Stimulated activated CD4-positive, alpha-beta T cell treated with anti-CD3 and anti-CD28 coated beads, TNF-alpha, amount 100 ng/mL, for 24 hours (primary cell): ENCODE results near the gene SLC39A11.
"Not testable (repeated sequence)": the region's sequence is repeated elsewhere in the genome, so short reads cannot be mapped to it uniquely, and the experiment has no call there.

Source experiments
- DNase-seq, 3 experiments: peaks; one replicate each; pipeline ENCODE4 v3.0.0-alpha.2; 2020; ENCODE audit warnings: low read depth in 3 of 3

Gene SLC39A11

DNA sequence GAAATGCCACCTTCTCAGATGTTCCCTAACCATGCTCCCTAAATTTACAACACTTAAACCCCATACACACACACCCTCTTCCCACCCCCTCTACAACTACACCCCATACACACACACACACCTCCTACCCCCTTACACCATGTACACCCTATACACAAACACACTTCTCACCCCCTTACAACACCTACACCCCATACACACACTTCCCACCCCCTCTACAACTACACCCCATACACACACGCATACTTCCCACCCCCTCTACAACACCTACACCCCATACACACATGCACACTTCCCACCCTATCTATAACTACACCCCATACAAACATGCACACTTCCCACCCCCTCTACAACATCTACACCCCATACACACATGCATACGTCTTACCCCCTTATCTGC, 172.0 kb downstream of the SLC39A11 start:
- no peak for DNase-seq

DNA sequence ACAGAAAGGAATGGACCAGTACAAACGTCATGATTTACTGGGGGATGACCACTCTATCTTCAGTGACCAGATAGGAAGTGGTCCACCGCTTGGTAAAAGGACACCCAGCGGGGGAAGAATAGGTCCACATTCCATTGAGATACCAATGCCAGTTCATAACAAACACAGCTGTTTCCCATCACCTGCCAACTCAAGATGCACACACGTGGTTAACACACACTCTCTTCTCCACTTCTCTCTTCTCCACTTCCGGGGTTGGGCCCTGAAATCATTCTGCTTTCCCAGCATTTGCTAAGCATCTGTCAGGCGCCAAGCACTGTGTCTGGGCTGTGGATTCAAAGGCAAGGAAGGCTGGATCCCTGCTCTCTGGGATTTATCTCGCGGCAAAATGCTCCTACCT, 175.5 kb downstream of the SLC39A11 start:
- no peak for DNase-seq

DNA sequence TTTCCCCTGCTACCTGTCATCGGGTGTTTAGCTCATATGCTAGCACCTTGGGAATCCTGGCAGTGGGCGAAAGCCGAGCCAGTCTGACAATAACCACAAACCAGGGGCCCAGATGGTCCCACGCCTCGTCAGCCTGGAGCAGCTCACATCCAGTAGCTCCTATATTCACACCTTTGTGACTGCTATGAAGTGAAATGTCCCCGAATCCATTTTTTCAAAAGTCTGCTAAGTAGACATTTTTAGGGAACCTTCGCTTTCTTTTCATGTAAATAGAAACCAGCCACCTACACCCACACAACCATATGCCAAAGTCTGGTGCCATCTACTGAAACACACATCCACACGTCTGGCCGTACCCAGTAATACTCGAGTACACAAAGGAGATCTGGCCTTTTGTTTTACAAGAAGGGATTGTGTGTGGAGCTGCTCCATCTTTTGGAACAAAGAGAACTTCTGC, 176.8 kb downstream of the SLC39A11 start:
- no peak for DNase-seq

DNA sequence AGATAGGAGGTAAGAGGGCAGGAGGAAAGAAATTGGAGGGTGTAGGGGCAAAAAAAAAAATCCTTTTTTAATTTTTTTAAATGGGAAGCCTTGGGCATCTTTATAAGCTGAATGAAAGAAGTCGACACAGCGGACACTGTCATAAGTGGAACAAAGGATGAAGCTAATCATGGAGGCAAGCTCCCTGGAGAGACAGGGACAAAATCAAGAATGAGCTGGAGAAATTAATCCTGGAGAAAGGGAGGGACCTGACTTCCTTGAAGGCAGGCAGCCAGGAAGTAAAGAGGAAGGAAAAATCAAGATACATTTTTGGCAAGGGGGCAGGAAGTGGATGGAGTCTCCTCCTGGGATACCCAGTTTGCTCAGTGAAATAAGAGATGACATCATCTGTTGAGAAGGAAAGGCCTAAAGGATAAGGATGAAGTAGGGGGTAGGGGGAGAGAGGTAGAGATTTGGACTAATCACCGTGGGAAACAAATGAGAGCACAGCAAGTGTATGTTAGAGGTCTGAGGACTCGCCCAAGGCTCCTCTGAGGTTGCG, 179.3 kb downstream of the SLC39A11 start:
- DNase-seq, result no peak

DNA sequence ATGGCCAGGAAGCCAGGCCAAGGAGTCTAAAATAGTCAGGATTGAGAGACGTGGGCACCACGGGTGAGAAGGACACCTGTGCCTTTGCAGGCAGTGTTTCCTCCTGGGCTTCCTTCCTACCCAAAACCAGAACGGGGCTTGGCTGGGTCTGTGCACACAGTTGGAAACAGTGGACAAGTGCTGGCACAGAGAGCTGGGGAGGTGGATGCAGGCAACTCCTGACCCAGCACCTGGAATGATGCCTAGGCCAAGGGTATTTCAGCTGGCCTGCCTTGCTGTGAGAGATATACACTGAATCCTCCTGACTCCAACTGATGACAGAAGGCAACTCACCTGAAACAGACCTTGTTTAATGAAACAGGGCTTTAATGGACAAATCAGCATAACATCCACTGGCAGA, 186.2 kb downstream of the SLC39A11 start:
- no peak for DNase-seq

DNA sequence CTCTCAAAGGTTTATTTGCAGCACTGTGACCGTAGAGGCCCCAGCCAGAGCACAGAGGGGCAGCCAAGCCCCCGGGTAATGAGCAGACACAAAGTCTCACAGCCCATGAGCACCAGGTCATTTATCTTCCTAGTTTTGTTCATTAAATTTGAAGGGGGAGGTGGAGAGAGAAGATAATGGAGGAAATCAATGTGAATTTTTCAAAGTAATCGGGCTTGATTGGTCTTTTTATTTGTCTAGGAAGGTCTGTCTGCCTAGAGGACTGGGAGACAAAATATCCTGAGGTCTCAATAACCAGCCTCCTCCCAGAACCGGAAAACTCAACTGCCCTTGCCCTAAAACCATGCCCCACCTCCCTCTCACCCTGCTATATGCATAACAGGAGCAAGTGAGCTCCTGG, 189.0 kb downstream of the SLC39A11 start:
- DNase-seq, result no peak

DNA sequence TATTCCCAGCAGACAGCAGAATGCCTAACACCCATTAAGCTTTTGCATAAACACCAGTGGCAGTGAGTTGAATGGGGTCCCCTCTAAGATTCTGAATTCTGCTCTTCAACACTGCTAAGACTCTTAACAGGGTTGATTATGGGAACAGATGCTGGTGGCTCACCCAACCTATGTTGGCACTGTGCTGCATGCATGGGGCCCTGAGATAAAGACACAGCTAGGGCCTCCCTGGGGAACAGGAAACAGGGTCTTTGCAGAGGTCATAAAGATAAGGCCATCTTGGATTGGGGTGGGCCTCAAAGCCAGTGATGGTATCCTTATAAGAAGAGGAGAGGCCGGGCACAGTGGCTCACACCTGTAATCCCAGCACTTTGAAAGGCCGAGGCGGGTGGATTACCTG, 190.8 kb downstream of the SLC39A11 start:
- no peak for DNase-seq

DNA sequence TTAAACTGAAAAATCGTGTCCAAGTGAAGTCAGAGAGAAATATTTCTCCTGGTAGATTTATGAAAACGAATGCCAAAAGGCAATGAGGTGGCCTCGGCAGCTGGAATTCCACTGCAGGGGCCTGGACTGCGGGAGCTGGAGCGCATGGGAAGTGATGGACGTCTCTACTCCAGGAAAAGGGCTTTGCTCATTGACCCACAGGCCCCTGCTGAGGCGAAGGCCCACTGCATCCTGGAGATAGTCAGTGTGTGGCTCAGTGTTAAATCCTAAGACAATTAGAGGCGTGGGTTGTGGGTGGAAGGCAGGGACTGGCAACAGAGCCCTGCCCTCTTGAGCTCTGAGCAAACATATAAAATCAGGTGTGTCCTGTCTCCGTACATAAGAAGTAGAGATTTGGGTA, 191.4 kb downstream of the SLC39A11 start:
- no peak for DNase-seq

DNA sequence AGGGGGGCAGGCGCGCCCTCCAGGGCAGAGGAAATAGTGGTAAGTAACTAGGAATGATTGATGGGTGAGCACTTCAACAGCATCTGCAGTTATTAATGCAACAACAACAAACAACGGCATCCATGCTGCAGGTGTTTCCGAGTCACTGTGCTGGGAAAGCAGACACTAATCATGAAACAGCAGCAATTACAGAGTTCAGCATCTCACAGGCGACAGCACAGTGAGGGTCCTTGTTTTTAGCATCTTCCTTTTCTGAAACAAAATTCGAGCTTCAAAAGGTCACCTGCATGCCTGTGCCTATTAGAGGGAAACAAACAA, 191.9 kb downstream of the SLC39A11 start:
- DNase-seq, result no peak

DNA sequence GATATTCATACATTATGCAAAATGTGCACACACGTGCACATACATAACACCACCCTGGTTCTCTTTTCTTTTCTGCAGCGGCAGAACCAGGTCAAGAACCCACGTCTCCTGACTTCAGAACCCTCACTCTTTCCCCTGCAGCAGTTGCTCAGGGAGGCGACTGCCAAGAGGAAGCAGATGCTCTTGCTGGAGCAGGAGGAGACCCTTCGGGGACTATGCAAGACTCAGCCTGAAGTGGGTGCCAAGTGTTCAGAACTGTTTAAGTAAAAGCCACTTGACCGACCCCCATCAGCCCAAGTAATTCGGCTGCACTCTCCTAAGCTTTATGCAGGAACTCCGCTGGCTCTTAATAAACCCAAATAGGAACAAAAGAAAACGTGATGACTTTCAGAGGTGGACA, 193.8 kb downstream of the SLC39A11 start:
- no peak for DNase-seq

DNA sequence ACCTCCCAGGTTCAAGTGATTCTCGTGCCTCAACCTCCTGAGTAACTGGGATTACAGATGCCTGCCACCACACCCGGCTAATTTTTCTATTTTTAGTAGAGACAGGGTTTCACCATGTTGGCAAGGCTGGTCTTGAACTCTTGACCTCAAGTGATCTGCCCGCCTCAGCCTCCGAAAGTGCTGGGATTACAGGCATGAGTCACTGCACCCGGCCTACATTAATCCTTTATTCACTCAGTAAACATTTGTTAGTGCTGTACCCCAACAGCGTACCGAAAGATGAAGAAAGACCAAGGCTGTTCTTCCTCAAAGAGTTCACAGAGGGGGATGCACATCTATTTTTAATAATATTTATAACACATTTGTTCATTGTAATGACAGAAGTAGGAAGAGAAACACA, 196.2 kb downstream of the SLC39A11 start:
- DNase-seq, result not testable (repeated sequence)

DNA sequence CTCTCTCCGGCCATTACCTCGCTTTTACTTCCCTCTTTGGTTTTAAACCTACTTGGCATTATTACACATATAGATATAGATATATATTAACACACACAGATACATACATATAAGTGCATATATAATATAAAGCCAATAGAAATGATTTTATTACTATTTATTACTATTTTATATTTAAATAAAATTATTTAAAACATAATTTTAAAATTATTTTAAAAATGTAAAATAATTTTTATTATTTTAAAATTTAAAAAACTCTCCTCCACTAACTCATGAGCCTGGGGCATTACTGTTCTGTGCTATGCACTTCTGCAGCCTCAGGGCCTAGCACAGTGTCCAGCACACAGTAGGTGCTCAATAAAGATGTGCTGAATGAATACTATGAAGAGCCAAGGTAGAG, 200.9 kb downstream of the SLC39A11 start:
- DNase-seq, result no peak

DNA sequence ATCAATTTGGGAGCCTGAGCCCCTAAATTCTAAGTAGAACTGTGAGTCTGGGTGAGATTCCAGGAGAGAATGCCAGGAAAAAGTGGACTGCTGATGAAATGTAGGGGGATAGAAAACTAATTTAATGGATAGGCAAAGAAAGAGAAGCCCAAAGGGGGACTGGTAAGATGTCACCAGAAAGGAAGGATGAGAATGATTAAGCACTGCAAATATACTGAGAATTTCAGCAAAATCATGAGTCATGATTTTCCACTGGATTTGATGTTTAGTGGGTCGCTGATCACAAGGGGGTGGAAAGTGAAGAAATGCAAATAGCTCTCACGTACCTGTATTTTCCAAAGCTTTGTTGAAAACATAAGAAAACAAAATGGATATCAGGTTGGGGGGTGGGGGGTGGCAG, 201.8 kb downstream of the SLC39A11 start:
- DNase-seq, result no peak

DNA sequence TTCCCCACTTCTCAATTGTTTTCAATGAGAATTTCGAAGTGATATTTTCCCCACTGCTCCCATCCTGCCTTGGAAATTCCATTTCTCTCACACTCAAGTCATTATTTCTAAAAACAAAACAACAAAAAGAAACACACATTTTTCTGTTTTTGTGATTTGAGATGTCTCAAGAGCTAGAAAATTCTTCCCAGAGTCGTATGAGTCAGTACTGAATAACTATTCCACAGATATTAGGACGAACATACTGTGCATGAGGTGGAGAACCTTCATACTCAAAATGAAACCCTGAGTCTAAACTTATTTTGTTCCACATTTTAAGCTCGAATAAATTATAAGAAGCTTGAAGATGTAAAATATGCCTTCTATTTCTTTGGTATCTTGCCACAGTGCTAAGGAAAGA, 204.6 kb downstream of the SLC39A11 start:
- no peak for DNase-seq

DNA sequence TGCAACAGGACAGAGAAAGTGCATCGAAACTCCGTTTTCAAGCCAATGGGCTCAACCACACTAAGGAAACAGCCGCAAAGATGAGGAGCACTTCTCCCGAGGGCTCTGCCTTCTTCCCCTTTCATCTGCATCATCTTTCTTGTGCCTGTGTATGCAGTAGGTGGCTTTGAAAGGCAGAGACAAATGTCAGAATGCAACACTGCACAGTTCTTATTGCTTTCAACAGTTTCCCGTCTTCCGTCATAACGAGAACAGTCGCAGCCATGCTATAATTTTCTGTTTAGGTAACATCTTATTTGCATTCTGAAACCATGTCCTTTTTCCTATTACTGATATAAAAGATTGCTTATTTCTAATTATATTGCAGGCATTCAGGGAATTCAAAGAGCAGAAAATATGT, 205.2 kb downstream of the SLC39A11 start:
- DNase-seq, result no peak

DNA sequence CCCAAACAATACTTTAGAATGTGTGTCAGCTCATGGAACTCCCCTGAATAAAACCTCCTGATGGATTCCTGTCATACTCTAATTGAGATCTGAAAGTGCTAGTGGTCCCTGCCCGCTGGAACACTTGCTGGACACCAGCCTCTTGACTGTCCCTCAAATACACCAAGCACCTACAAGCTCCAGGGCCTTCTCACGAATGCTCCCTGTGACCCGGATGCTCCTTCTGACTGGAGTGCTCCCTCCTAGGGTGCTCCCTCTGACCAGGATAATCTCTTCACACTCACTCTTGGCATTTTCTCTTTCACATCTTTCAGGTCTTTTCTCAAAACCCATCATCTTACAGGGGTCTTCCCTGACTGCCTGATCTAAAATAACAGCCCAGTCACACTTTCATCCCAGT, 205.9 kb downstream of the SLC39A11 start:
- DNase-seq, result no peak

DNA sequence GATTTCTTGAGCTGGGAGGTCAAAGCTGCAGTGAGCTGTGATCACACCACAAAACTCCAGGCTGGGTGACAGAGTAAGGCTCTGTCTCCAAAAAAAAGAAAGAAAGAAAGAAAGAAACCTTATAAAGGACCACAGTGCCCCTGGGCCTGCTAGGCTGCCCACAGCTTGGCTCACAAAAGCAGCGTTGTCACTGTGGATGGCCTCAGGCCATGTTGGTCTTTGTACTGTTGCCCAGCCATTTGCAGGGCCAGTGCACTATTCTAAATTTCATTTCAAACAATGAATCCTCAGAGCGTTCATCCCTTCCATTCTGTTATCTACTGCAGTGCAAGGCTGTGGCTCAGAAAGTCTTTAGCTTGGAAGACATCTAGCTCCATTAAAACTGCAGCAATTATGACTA, 208.4 kb downstream of the SLC39A11 start:
- no peak for DNase-seq

DNA sequence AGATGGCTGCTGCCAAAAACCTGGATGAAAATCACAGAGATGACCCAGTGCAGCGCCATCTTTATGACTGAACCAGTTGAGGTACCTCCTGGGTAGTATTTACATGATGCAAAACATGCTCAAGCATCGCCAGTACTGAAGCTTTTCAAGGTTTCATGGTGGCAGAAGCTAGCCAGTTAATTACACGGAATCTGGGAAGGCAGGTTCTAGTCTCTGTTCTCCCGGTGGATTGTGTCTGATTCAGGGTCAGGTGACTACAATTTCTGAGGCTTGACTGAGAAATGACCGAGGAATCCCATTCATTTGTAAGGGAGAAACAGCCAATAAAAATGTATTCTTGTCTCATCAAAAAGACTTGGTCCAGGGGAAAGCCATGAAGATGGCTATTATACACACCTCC, 209.1 kb downstream of the SLC39A11 start:
- DNase-seq, result no peak

DNA sequence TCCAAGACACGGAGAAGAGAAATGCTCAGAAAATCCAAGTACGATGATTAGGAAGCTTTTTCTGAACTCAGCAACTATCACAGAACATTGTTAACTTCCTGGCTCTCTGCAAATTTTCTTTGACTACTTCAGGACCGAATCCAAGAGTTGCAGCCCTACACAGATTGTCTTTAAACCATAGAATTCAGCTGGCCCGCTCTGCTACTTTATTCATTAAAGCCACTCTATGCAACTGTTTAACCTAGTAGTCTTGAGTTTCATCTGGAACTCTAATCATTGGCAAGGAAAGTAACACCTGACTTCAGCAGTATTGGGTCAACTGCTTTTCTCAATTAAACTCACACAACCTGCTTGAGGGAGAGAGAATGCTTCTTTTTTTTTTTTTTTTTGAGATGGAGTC, 210.1 kb downstream of the SLC39A11 start:
- DNase-seq, result no peak

DNA sequence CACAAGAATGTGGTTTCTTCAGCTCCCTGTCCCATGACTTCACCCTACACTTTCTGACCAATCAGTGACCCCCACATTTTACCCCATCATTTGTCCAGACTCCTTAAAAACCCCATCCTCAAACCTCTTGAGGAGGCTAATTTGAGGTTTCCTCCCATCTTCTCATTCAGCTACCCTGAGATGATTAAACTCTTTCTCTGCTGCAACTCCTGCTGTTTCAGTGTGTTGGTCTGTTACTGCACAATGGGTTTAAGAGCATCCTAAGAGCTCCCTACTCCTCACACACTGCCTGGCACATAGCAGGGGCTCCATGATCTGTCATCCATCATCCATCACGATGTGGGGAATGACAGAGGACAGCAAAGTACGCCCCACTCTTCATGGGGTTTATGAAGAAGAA, 212.6 kb downstream of the SLC39A11 start:
- no peak for DNase-seq

DNA sequence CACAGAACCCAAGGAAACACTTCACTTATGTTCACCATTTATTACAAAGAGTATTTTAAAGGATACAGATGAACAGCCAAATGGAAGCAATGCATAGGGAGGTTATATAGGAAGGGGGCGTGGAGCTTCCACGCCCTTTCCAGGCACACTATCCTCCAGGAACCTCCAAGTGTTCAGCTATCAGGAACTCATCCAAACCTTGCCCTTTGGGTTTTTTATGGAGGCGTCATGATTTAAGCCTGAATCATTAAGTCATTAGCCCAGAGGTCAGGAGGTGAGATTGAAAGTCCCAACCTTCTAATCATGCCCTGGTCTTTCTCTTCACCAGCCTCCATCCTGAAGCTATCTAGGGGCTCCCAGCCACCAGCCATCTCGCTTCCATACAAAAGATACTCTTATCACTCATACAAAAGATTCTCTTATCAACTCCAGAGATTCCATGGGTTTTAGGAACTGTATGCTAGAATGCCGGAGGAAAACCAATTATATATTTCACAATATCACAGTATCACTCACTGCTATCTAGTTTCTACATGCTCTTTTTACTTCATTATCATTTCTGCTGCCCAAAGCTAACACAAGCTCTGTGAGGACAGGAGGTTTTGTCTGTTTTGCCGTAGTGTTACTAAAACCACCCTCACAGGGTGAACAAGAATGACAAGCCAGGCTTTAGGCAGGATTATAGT, 213.4 kb downstream of the SLC39A11 start:
- DNase-seq, result no peak

DNA sequence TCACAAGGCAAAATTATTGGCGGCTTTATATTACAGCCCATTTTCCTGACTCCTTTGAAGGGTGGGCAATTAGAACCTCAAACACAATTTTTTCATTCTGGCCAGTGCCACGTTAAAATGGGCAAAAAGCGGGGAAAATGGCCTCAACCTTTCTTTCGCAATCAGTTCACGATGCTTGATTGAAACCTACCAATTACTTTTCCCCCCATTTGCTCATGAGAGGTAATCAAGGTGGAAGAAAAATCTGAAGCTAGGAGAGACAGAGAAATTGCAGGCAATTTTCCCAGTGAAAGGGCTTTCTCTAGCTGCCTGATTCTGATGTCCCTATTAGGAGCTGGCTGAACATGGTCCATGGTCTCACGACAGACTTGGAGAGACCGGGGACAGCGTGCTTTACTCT, 215.1 kb downstream of the SLC39A11 start:
- DNase-seq, result no peak

DNA sequence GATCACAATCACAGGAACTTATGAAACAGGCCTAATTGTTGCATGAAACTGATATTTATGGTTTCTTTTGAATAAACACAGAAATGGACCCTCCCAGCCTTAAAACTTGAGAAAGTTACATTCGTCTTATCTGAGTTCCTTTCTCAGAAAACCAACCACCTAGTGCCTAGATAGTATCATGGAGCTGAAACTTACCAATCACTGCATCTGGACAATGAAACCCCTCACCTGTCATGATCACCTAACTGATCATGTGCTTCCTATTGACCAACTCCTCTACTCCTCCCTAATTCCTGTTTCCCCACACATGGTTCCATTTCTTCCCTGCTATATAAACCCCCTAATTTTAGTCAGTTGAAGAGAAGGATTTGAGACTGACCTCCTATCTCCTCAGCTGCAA, 216.1 kb downstream of the SLC39A11 start:
- no peak for DNase-seq

DNA sequence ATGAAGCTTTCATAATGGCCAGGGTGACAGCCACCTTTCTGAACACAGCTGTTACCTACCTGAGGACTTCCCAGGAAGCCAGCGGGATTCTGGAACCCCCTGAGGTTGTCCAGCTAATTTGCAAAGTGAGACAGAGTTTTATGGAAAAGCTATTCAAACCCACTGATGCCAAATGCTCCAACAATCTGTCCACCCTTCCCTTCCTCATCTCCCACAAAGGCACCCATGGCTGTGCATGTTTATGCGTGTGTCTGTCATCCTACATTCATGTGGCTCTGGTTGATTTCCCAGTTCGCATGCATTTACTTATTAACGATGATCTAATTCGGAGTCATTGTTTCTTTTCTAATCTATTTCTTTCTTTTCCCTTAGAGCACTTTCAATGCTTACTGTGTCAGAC, 217.1 kb downstream of the SLC39A11 start:
- DNase-seq, result no peak
